ENCODE results near the gene CHIT1. TPM values are rescaled to one million over a fixed set of nuclear protein-coding genes. Genes with fewer than 3 reads are reported as not detected.
A peak's percentile ranks its signal among the peaks of the same experiment; 100 is the strongest.

Gene CHIT1
- total and polyA plus RNA-seq, 8 donors: 0.05 to 0.38 (median 0.24) TPM

DNA sequence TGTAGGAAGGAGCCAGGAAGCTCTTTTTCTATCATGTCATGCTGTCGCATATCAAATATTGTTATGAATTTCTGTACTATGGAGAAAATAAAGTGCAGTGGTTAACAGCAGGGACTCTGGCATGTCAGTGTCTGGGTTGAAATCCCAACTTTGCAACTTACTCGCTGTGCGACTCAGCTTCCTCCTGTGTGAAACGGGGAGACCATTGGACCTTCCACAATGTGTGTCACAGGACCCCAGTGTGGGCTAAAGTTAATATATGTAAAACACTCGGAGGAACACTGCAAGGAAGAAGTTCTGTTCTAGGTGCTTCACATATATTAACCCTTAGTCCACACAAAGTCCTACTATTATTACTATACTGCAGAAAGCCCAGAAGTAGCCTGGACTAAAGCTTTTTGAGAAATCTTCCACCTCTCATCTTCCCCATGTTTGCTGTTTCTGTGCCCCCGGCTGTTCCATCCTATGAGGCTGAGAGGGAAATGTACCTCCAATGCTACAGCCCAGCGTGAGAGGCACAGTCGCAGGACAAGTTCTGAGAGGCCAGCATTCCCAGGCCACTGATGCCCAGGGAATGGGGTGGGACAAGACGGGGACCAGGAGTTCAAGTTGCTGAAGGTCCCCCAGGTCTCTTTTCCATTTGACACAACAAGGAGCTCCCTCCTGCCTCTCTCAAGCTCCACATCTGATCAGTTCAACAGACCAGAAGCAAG is 1.9 kb downstream of the CHIT1 start:
- Histone ChIP-seq H3K27me3 (no peaks in the 10 kb centered on the region), H3K4me1 (no peaks in the 10 kb centered on the region), H3K27ac (no peak overlapping the region), H3K9me3 (no peaks in the 10 kb centered on the region), H3K36me3 (no peaks in the 10 kb centered on the region), H3K4me3 (no peak overlapping the region)
- ATAC-seq: no peak
- TF ChIP-seq, protein P1, sequence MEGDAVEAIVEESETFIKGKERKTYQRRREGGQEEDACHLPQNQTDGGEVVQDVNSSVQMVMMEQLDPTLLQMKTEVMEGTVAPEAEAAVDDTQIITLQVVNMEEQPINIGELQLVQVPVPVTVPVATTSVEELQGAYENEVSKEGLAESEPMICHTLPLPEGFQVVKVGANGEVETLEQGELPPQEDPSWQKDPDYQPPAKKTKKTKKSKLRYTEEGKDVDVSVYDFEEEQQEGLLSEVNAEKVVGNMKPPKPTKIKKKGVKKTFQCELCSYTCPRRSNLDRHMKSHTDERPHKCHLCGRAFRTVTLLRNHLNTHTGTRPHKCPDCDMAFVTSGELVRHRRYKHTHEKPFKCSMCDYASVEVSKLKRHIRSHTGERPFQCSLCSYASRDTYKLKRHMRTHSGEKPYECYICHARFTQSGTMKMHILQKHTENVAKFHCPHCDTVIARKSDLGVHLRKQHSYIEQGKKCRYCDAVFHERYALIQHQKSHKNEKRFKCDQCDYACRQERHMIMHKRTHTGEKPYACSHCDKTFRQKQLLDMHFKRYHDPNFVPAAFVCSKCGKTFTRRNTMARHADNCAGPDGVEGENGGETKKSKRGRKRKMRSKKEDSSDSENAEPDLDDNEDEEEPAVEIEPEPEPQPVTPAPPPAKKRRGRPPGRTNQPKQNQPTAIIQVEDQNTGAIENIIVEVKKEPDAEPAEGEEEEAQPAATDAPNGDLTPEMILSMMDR (IDR thresholded peaks at IDR 0.05): no peak
- WGBS, 2 donors: 78 to 79% methylated on average over 9 of the region's 9 CpGs
- intact Hi-C loops (cut with DNase I): no loop called here
- FAIRE-seq: no peak
- no peak for DNase-seq

DNA sequence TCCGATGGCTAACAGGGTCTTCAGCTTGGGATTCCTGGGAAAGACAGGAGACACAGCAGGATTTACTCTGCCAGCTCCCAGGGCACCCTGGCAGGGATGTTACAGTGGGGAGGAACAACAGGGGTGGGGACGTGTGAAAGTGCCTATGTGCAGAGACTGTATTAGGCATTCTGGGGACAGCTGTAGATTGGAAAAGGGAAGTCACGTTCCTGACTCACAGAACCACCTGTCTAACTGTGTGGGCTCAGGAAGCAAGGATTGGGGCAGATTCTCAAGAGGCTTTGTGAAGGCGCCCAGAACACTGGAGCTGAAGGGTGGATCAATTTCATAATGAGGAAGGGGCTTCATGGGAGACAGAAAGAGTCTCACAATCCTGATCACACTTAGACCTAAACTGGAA is 4.4 kb downstream of the CHIT1 start:
- ATAC-seq (no peak), FAIRE-seq (no peak), DNase-seq (no peak)
- TF ChIP-seq, protein P1 (IDR thresholded peaks at IDR 0.05): no peak
- H3K4me1 ChIP-seq: no peaks in the 10 kb centered on the region
- H3K4me3 ChIP-seq: no peak overlapping the region
- no peak overlapping the region for H3K27ac ChIP-seq
- intact Hi-C loops (cut with DNase I): no loop called here
- no peaks in the 10 kb centered on the region for H3K36me3 ChIP-seq
- no peaks in the 10 kb centered on the region for H3K9me3 ChIP-seq
- WGBS, 2 donors: 62 to 67% methylated on average over 4 of the region's 4 CpGs
- no peaks in the 10 kb centered on the region for H3K27me3 ChIP-seq

DNA sequence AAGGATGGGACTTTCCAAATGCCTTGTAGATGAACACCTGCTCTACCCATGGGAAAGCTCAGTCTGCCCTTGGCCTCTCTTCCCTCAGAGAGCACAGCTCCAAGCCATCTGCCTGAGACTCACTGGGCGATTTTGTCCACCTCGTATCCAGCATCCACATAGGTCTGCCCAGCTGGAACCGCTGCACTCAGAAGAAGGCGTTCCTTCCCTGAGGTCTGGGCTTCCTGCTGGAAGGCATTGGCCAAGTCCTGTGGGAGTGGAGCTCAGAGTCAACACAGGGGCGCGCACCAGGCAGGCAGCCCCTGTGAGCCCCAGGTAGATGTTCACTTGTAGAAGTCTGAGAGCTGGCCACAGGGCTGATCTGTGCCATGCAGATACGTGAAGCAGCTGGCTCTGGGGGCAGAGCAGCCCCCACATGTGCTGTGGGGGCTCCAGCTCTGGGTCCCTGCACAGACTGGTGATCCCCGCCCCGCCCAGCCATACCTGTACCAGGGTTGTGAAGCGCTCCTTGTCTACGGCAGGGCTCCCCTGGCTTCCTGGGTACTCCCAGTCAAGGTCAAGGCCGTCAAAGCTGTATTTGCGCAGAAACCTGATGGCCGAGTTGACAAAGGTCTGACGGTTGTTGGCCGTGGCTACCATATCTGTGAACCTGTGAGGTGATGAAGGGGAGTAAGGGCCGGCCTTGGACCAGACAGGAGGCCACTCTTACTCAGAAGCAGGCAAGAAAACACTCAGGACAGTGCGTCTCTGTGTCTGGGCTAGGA is 6.3 kb downstream of the CHIT1 start:
- H3K36me3 ChIP-seq: no peaks in the 10 kb centered on the region
- DNase-seq: peak in 1 of 6 donors; percentile 6
- no peak overlapping the region for H3K27ac ChIP-seq
- no peaks in the 10 kb centered on the region for H3K4me1 ChIP-seq
- H3K27me3 ChIP-seq: no peaks in the 10 kb centered on the region
- no peak overlapping the region for H3K4me3 ChIP-seq
- TF ChIP-seq, protein P1 (IDR thresholded peaks at IDR 0.05): no peak
- intact Hi-C loops (cut with DNase I): no loop called here
- WGBS, 2 donors: 62 to 67% methylated on average over 18 of the region's 18 CpGs
- H3K9me3 ChIP-seq: no peaks in the 10 kb centered on the region
- no peak for FAIRE-seq
- no peak for ATAC-seq

DNA sequence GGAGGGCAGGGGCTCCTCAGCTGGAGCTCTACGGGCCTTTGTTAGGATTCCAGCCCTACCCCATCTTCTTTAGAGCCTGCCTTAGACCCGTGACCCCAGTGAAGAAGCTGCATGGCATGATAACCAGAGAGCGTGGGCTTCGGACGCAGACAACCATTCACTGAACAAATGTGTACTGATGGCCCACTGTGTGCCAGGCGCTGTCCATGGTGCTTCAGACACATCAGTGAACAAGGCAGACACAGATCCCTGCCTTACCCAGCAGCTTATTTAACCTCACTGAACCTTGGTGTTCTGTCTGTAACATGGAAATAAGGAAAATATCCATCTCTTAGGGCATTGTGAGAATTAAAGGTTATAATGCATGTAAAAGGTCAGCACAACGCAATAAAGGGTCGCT is 9.5 kb downstream of the CHIT1 start:
- intact Hi-C loops (cut with DNase I): loop anchor here in 2 of 3 donors (5.0 kb wide), 4 partner anchors 98 to 183 kb away; no protein-coding TSS in a partner anchor
- TF ChIP-seq, protein P1 (IDR thresholded peaks at IDR 0.05): no peak
- H3K4me1 ChIP-seq: no peaks in the 10 kb centered on the region
- 75 to 76% methylated on average over 8 of the region's 8 CpGs for WGBS, 2 donors
- H3K9me3 ChIP-seq: no peaks in the 10 kb centered on the region
- no peak overlapping the region for H3K4me3 ChIP-seq
- H3K36me3 ChIP-seq: no peaks in the 10 kb centered on the region
- no peak for FAIRE-seq
- H3K27me3 ChIP-seq: no peaks in the 10 kb centered on the region
- no peak overlapping the region for H3K27ac ChIP-seq
- no peak for ATAC-seq
- DNase-seq: no peak

DNA sequence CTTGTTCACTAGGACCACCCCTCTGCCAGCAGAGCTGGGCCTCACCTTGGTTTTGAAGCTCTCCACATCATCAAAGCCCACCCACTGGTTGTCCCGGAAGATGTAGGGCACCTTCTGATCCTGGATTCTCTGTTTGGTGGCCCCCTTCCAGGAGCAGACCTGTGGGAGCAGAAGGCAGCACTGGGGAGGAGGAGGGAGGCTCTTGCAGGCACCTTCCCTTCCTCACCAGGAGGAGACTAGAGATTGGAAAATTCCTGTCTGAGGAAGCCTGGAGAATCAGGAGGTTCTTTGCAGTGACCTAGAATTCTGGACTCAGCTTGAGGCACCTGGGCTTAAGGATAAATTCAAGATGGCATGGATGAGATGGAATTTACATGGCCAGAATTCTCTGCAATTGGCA is 10.3 kb downstream of the CHIT1 start:
- intact Hi-C loops (cut with DNase I): loop anchor here in 2 of 3 donors (5.0 kb wide), 4 partner anchors 97 to 182 kb away; no protein-coding TSS in a partner anchor
- Histone ChIP-seq H3K27me3 (no peaks in the 10 kb centered on the region), H3K9me3 (no peaks in the 10 kb centered on the region), H3K36me3 (no peaks in the 10 kb centered on the region), H3K4me3 (no peak overlapping the region), H3K27ac (no peak overlapping the region), H3K4me1 (no peaks in the 10 kb centered on the region)
- no peak for DNase-seq
- no peak for ATAC-seq
- FAIRE-seq: no peak
- WGBS, 2 donors: 60 to 81% methylated on average over 1 of the region's 1 CpG
- TF ChIP-seq, protein P1 (IDR thresholded peaks at IDR 0.05): no peak
